OCI-LY3 (cell line): Measurements from ENCODE around the gene FOLR1.

Source experiments
- H2AFZ ChIP-seq: fragments of 200-600, 300-600 bp; shearing (Covaris generic); 2 replicates; pipeline ENCODE4 v1.6.0; 2014; ENCODE audit warnings: antibody characterized with exemption, low read depth, low read length
- H3K27ac ChIP-seq: fragments of 200-600, 300-600 bp; sonication (generic); 2 replicates; pipeline ENCODE4 v1.5.1; 2014; ENCODE audit warnings: mild to moderate bottlenecking, low read length, moderate library complexity, mixed read lengths
- H3K27me3 ChIP-seq: fragments of 200-600, 300-600 bp; sonication (generic); 2 replicates; pipeline ENCODE4 v1.6.1; 2014; ENCODE audit warnings: low read depth, low read length, mixed read lengths
- H3K36me3 ChIP-seq: fragments of 200-600, 300-600 bp; sonication (generic); replicated peaks from 2 replicates; pipeline ENCODE3; 2014; ENCODE audit warnings: low read depth, low read length, mixed read lengths
- H3K4me1 ChIP-seq: fragments of 300-600, 200-600 bp; sonication (generic); 2 replicates; pipeline ENCODE4 v1.6.1; 2014; ENCODE audit warnings: low read length, mixed read lengths
- H3K4me2 ChIP-seq: fragments of 200-600, 300-600 bp; sonication (generic); 2 replicates; pipeline ENCODE4 v1.6.1; 2014; ENCODE audit warnings: low read length, mixed read lengths
- H3K4me3 ChIP-seq: fragments of 300-600, 200-600 bp; sonication (generic); 2 replicates; pipeline ENCODE4 v1.5.1; 2014; ENCODE audit warnings: antibody characterized with exemption, mild to moderate bottlenecking, low read length, moderate library complexity
- H3K79me2 ChIP-seq: fragments of 300-600, 200-600 bp; shearing (Covaris generic); 2 replicates; pipeline ENCODE4 v1.6.1; 2014; ENCODE audit warnings: mild to moderate bottlenecking, low read length, mixed read lengths
- H3K9ac ChIP-seq: fragments of 300-600, 200-600 bp; shearing (Covaris generic); 2 replicates; pipeline ENCODE4 v1.6.0; 2014; ENCODE audit warnings: mild to moderate bottlenecking, low read length, moderate library complexity
- H3K9me3 ChIP-seq: fragments of 200-600, 300-600 bp; shearing (Covaris generic); 2 replicates; pipeline ENCODE4 v1.6.1; 2014; ENCODE audit warnings: low read length, mixed read lengths; ENCODE audit not compliant: insufficient read depth
- H4K20me1 ChIP-seq: fragments of 200-600, 300-600 bp; sonication (generic); 2 replicates; pipeline ENCODE4 v1.6.1; 2016; ENCODE audit warnings: low read length, mixed read lengths; ENCODE audit not compliant: insufficient read depth
- EZH2phosphoT487 ChIP-seq: fragments of 200-600 bp; shearing (Covaris generic); IDR thresholded peaks from 2 replicates; pipeline ENCODE4 v1.6.1; 2018; ENCODE audit warnings: antibody characterized with exemption, mixed run types, low read depth
- TF ChIP-seq, protein P1 (sequence below): fragments of 200-600, 300-600 bp; sonication (generic); IDR thresholded peaks from 2 replicates; pipeline ENCODE4 v1.5.1; 2014; ENCODE audit warnings: antibody characterized with exemption, low read length, low read depth

FOLR1 gene

DNA sequence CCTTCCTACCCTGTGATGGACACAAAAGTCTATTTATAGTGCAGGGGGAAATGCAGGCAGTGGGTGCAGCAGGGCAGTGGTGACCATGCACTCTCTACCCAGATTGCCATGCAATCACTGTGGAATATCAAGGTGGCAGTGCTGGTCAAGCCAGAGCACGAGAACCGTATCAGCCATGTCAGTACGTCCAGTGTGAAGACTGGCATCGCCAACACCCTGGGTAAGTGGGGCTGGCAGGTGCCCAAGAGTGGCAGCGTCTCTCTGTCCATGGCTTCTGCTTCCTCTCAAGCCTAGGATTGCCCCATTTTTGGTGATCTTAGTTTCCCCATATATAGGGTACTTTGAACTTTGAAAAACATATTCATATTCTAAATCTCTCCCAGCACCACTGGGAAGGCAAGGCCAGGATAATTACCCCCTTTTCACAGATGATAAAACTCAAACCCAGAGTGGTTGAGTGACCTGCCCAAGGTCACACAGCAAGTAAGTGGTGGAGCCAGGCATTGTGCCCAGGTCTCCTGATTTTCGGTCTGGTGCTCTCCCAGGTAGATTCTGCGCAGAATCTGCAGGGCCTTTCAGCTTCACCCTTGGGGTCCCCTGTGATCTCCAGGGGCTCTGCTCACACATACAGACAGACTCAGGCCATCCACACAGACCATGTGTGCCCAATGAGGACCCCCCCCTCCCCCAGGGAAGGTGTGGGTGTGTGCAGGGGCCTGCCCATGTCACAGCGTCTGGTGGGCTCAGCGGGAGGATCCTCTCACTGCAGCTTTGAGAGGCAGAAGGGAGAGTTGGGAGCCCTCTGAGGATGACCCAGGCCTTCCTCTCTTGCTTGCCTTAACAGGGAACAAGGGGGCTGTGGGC, 39.7 kb downstream of the FOLR1 start:
- Histone ChIP-seq H3K27ac (no peak overlapping the region), H3K4me1 (no peaks in the 10 kb centered on the region), H3K27me3 (no peaks in the 10 kb centered on the region), H2AFZ (no peak overlapping the region), H3K9me3 (no peaks in the 10 kb centered on the region), H4K20me1 (peaks cover 31% of the 10 kb centered on the region), H3K79me2 (peaks cover 4% of the 10 kb centered on the region), H3K4me3 (no peak overlapping the region), H3K9ac (no peak overlapping the region), H3K36me3 (peaks cover 84% of the 10 kb centered on the region), H3K4me2 (no peak overlapping the region)
- TF ChIP-seq, protein P1, sequence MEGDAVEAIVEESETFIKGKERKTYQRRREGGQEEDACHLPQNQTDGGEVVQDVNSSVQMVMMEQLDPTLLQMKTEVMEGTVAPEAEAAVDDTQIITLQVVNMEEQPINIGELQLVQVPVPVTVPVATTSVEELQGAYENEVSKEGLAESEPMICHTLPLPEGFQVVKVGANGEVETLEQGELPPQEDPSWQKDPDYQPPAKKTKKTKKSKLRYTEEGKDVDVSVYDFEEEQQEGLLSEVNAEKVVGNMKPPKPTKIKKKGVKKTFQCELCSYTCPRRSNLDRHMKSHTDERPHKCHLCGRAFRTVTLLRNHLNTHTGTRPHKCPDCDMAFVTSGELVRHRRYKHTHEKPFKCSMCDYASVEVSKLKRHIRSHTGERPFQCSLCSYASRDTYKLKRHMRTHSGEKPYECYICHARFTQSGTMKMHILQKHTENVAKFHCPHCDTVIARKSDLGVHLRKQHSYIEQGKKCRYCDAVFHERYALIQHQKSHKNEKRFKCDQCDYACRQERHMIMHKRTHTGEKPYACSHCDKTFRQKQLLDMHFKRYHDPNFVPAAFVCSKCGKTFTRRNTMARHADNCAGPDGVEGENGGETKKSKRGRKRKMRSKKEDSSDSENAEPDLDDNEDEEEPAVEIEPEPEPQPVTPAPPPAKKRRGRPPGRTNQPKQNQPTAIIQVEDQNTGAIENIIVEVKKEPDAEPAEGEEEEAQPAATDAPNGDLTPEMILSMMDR = no peak
- TF ChIP-seq EZH2phosphoT487 = no peak

DNA sequence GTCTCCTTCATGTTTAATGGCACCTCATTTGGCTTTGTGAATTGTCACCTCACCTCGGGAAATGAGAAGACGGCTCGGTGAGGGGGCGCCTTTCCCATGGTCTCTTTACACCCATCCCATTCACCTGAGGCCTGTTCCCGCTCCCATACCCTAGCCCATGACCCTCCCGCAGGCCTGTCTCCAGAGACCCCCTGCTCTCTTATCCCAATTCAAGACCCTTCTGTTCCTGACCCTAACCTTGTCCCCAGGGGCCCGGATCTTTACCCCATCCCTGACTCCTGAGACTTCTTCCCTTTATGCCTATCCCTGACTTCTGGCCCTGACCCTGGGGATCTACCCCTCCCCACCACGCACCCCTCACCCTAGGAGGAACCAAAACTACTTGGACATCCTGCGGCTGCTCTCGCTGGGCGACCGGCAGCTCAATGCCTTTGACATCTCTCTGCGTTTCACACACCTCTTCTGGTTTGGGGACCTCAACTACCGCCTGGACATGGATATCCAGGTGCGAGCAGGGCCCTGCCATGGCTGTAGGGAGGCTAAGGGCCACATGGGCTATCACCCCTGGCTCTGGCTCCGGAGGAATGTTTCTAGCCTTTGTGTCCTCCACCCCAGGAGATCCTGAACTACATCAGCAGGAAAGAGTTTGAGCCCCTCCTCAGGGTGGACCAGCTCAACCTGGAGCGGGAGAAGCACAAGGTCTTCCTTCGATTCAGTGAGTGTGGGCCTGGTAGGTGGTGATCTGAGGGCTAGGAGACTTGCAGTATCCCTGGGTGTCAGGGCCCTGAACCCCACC, 40.5 kb downstream of the FOLR1 start:
- no peak overlapping the region for H3K9ac ChIP-seq
- H3K4me1 ChIP-seq = no peaks in the 10 kb centered on the region
- no peaks in the 10 kb centered on the region for H3K27me3 ChIP-seq
- H3K79me2 ChIP-seq = no peaks in the 10 kb centered on the region
- H3K27ac ChIP-seq = no peak overlapping the region
- H2AFZ ChIP-seq = no peak overlapping the region
- no peak overlapping the region for H3K4me2 ChIP-seq
- peaks cover 89% of the 10 kb centered on the region for H3K36me3 ChIP-seq
- no peak overlapping the region for H3K4me3 ChIP-seq
- H3K9me3 ChIP-seq = no peaks in the 10 kb centered on the region
- H4K20me1 ChIP-seq = peaks cover 26% of the 10 kb centered on the region
- TF ChIP-seq, protein P1 = no peak
- TF ChIP-seq EZH2phosphoT487 = no peak

DNA sequence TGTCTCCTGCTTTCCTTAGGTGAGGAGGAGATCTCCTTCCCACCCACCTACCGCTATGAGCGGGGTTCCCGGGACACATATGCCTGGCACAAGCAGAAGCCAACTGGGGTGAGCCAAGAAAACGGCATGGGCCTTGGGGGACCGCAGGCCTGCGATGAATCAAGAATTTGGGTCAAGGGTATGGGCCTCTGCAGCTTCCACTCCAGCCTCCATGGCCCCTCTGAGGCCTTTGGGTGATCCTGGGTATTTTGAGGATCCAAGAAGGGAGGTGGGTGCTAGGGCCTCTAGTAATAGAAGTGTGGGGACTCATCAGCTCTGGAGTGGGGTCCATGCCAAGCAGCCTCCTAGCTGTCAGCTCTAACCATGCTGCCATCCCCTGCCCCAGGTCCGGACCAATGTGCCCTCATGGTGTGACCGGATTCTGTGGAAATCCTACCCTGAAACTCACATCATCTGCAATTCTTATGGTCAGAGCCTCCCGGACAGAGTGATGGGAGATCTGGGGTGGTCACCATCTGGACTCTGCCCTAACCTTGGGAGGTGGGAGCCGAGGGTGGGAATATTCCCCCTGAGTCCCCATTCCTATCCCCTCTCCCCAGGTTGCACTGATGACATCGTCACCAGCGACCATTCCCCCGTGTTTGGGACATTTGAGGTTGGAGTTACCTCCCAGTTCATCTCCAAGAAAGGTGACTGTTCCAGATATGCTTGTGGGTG, 41.3 kb downstream of the FOLR1 start:
- no peaks in the 10 kb centered on the region for H3K4me1 ChIP-seq
- H3K27me3 ChIP-seq = no peaks in the 10 kb centered on the region
- peaks cover 90% of the 10 kb centered on the region for H3K36me3 ChIP-seq
- H3K9ac ChIP-seq = no peak overlapping the region
- peaks cover 27% of the 10 kb centered on the region; the same call in 1 of the 2 replicates for H4K20me1 ChIP-seq
- TF ChIP-seq, protein P1 = no peak
- no peak for TF ChIP-seq EZH2phosphoT487
- no peak overlapping the region for H3K27ac ChIP-seq
- no peak overlapping the region for H3K4me3 ChIP-seq
- H3K9me3 ChIP-seq = no peaks in the 10 kb centered on the region
- no peaks in the 10 kb centered on the region for H3K79me2 ChIP-seq
- no peak overlapping the region for H3K4me2 ChIP-seq
- no peak overlapping the region for H2AFZ ChIP-seq
